Upper lobe of right lung (tissue), 1 donor: ENCODE measurements around the gene SEMA4C. TPM values are rescaled to one million over a fixed set of nuclear protein-coding genes. Genes with fewer than 3 reads are reported as not detected.

Experiments
- ATAC-seq: fragments of 200-7000 bp; cut with Tn5 transposase; one replicate; pipeline ENCODE4 v1.9.1; 2020; ENCODE audit warnings: mild to moderate bottlenecking, moderate library complexity
- DNase-seq: peaks from one replicate; pipeline ENCODE4 v3.0.0-alpha.2; 2020
- H3K27ac ChIP-seq: fragments of 200-600 bp; one replicate; pipeline ENCODE4 v1.8.0; 2022
- H3K27me3 ChIP-seq: fragments of 200-600 bp; one replicate; pipeline ENCODE4 v1.8.0; 2022; ENCODE audit warnings: mild to moderate bottlenecking
- H3K36me3 ChIP-seq: fragments of 200-600 bp; one replicate; pipeline ENCODE4 v1.8.0; 2022
- H3K4me1 ChIP-seq: fragments of 200-600 bp; one replicate; pipeline ENCODE4 v1.8.0; 2022
- H3K4me3 ChIP-seq: fragments of 200-600 bp; one replicate; pipeline ENCODE4 v1.8.0; 2022; ENCODE audit warnings: mild to moderate bottlenecking
- H3K9me3 ChIP-seq: fragments of 200-600 bp; one replicate; pipeline ENCODE4 v1.8.0; 2022
- CTCF ChIP-seq: fragments of 200-600 bp; IDR thresholded peaks from one replicate; pipeline ENCODE4 v1.8.0; 2022; ENCODE audit warnings: antibody characterized with exemption
- intact Hi-C: fragments of 100-400 bp; cut with DNase I; formaldehyde crosslinking; loops from one replicate; pipeline ENCODE4 v1.11.0; 2022
- total RNA-seq: library from RNA; stranded (reverse); fragmentation: NEBNext Ultra II Directional; extraction: Animal tissue kit (Norgen Biotek cat#: 25700); gene quantifications from one replicate; pipeline ENCODE4 v1.2.1, GENCODE V29; 2021
- donor health status: DM: no; HTN: yes; CAD: no; lungs with severe emphysema.

The SEMA4C gene
- total RNA-seq, 1 donor from 2014 or later = 37.7 TPM

- Histone ChIP-seq H3K36me3 (peaks cover 9% of the 10 kb centered on the region), H3K27me3 (no peaks in the 10 kb centered on the region), H3K9me3 (no peaks in the 10 kb centered on the region), H3K4me1 (peaks cover 23% of the 10 kb centered on the region), H3K27ac (no peak overlapping the region), H3K4me3 (no peak overlapping the region)
- TF ChIP-seq CTCF = no peak
- intact Hi-C loops = no loop called here
- DNase-seq = no peak
- ATAC-seq = no peak
Observed at GRCh38 chr2:96813656-96814055, 56.2 kb downstream of the SEMA4C start.

DNA sequence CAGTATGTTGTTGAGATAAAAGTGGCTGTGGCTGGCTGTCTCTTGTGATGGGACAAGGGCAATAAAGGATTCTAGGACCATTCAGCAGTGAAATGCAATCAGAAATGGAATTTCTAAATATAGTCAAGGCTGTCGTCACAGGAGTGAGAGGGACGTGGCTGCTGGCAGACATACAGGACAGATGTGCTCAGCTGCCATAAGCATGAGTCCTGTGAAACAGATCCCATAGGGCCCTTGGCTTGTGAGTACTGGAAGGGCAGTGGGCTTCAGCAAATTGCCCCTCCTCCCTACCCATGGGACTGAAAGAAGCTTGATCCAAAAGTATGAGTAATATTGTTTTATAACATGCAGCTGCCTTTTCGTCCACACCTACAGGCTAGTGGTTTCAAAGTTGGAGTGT, 58.0 kb downstream of the SEMA4C start:
- H3K36me3 ChIP-seq = peaks cover 10% of the 10 kb centered on the region
- H3K27ac ChIP-seq = no peak overlapping the region
- H3K27me3 ChIP-seq = no peaks in the 10 kb centered on the region
- intact Hi-C loops = no loop called here
- DNase-seq (no peak), ATAC-seq (no peak)
- H3K4me3 ChIP-seq = no peak overlapping the region
- peaks cover 9% of the 10 kb centered on the region for H3K4me1 ChIP-seq
- no peak for TF ChIP-seq CTCF
- H3K9me3 ChIP-seq = no peaks in the 10 kb centered on the region

DNA sequence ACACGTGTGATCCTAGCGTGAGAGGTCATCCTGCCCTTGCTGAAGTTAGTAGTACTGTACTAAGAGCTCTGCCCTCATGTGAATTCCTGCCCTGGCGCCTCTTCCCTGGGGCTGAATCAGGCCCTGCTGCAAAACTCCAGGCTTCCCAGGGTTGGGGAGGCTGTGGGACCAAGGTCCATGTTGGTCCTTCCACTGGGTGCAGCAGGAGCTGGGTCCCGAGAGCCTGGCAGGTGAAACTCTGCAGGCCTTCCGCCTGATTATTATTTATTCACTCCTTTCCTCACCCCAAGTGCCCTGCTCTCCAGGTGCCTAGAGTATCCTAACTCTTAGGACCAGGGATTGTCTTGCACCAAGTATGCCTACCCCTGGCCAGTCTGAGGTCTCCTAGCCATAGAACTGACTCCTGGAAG, 59.1 kb downstream of the SEMA4C start:
- Histone ChIP-seq H3K9me3 (no peaks in the 10 kb centered on the region), H3K36me3 (peaks cover 10% of the 10 kb centered on the region), H3K27me3 (no peaks in the 10 kb centered on the region), H3K4me1 (peaks cover 11% of the 10 kb centered on the region), H3K4me3 (no peak overlapping the region), H3K27ac (no peak overlapping the region)
- DNase-seq (no peak), ATAC-seq (no peak)
- TF ChIP-seq CTCF = no peak
- intact Hi-C loops = no loop called here

DNA sequence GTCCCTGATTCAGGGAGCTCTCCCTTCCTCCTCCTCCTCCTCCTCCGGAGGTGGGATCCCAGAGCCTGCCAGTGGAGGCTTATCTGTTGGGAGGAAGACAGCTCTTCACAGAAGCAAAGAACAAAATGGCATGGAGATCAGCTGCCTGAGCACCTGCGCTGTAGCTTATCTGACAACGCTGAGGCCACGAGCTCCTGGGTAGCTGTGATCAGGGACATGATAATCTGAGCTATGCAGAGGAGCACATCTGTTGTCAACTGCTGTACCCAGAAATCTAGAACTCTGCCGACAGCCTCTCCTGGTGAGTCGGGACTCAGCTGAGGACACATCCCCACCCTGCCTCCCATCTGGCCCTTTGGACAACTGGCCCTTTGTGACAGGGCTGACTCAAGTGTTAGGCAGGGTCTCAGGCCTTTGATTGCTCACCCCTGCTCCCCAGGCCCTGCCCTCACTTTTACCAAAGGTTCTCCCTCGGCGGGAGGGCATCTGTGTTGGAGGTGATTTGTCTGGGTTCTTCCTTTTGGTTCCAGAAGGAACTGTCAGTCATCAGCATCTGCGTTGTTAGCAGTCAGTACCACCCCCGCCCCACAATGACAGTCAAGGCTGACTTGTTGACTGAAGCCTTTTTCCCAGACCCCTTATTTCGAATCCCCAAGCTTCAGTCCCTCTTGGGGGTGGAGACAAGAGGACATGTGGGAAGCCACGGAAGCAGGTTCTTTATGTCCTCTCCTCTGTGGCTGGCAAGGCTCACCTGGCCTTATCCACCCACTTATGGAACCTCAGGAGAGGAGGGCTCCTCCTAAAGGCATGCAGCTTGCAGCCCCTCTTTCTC, 59.7 kb downstream of the SEMA4C start:
- Histone ChIP-seq H3K36me3 (peaks cover 10% of the 10 kb centered on the region), H3K4me3 (no peak overlapping the region), H3K27me3 (no peaks in the 10 kb centered on the region), H3K4me1 (peaks cover 8% of the 10 kb centered on the region), H3K9me3 (no peaks in the 10 kb centered on the region), H3K27ac (no peak overlapping the region)
- DNase-seq (no peak), ATAC-seq (no peak)
- no peak for TF ChIP-seq CTCF
- intact Hi-C loops = no loop called here

Other genes starting within 250 kb of the SEMA4C start
- gene KANSL3, start 231.8 kb downstream of the SEMA4C start, total RNA-seq = 50.1 TPM
- gene FER1L5, start 227.3 kb downstream of the SEMA4C start, total RNA-seq = 0.14 TPM
- 16.5 TPM for gene LMAN2L, start 130.0 kb downstream of the SEMA4C start, total RNA-seq
- gene CNNM4, start 109.2 kb downstream of the SEMA4C start, total RNA-seq = 15.0 TPM
- 34.1 TPM for gene CNNM3, start 53.8 kb downstream of the SEMA4C start, total RNA-seq
- 1.7 TPM for gene ANKRD23, start 26.1 kb downstream of the SEMA4C start, total RNA-seq
- gene ANKRD39, start 12.1 kb downstream of the SEMA4C start, total RNA-seq = 8.6 TPM
- 0.67 TPM for gene FAM178B, start 116.5 kb upstream of the SEMA4C start, total RNA-seq
- gene FAHD2B, start 224.8 kb upstream of the SEMA4C start, total RNA-seq = 12.2 TPM
- gene ANKRD36, start 243.1 kb upstream of the SEMA4C start, total RNA-seq = 21.0 TPM